Raji (cell line): Measurements from ENCODE around the gene SLC9C2.

ENCODE experiments used
- POLR2A ChIP-seq: IDR thresholded peaks from 2 replicates; pipeline ENCODE4 v1.6.1; 2011; ENCODE audit warnings: low read depth, low read length, control low read depth; ENCODE audit not compliant: insufficient read depth

SLC9C2 gene

DNA sequence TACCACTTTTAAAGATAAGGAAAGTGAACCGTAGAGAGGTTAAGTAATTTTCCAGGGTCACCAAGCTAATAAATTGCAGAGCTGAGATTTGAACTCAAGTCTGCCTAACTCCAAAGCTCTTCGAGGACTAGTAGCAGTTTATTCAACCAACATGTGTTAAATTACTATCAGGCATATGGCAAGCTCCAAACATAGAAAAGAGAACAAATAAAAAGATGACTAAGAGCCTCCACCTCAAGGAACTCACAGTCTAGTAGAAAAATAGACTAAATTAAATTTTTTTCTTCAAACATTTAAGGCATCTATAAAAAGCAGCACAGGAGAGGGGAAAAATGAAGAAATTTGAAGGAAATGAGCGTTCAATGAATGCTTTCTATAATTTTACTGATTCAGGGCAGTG lies 22.2 kb downstream of the SLC9C2 start:
- no peak for TF ChIP-seq POLR2A

DNA sequence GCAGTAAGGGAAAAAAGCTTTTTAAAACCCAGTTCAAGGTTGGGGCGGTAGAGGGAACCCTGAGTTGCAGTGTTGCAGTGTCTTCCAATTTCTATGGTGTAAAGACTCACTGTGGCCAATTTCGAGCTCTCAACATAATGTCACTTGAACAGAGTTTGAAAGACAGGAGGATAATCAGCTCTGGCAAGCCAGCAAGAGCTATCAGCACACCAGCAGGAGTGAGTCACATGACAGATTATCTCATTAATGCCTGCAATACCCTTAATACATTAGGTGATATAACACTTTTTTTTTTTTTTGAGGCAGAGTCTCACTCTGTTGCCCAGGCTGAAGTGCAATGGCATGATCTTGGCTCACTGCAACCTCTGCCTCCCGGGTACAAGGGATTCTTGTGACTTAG lies 22.8 kb downstream of the SLC9C2 start:
- TF ChIP-seq POLR2A: no peak

DNA sequence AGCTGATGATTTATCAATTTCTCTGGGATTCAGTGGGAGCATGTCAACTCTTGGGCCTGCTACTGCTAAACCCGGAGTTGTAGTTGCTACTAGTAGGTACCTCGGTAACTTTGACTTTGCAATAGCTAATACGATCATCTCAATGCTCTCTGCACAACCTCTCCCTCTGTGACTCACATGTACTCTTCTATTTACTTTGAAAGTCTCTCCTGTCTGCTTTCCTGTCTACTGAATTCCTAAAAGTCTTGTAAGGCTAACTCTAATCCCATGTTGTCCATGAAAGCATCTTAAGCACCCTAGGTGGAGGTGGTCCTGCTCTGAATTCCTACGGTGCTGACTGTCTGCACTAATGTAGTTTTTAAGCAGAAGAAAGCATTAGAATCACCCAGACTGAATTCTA lies 29.3 kb downstream of the SLC9C2 start:
- no peak for TF ChIP-seq POLR2A

GRCh38 chr1:173572201-173572873 lies 30.5 kb downstream of the SLC9C2 start:
- no peak for TF ChIP-seq POLR2A

DNA sequence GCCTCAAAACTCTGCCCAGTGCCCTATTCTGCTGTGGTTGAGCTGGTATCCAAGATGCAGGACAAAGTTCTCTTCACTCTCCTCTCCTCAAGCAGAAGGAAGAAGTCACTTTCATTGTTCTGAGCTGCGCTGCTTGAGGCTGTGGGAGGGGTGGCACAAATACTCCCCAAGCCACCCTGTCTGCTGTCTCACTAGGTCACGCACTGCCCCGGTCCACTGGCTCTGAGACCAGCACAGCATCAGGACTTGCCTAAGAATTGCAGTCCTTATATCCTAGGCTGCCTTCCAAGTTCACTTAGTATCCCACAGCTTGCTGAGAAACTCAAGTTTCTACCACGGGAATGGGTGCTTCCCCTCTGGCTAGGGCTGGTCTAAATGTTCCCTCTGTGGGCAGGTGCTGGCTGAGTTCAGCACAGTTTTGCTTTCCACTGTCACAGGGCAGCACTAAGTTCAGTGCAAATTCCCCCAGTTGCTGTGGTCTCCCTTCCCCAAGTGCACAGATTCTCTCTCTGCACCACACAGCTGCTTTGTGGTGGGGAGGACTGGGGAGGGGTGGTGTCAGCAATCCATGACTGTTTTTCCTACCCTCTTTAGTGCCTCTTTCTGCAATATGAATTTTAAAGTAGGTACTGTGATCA lies 32.4 kb downstream of the SLC9C2 start:
- TF ChIP-seq POLR2A: no peak

GRCh38 chr1:173568483-173568882 lies 34.4 kb downstream of the SLC9C2 start:
- TF ChIP-seq POLR2A: no peak

DNA sequence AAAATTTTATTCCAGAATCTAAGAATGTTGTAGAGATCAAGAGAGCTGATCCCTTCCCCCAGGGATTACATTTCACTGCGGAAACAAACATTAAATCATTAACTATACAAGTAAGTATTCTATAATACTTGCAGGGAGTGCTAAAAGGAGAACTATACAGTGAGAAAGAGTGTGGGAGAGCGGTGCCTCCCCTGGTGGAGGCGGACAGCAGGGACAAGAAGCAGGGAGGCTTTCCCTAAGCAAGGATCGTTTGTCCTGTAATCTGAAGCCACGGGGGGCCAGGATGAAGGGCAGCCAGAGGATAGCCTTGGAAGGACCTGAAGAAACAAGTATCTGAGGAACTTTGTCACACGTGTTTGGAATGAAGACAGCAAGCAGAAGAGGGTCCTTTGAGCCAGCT lies 40.1 kb downstream of the SLC9C2 start:
- no peak for TF ChIP-seq POLR2A

GRCh38 chr1:173561263-173561662 lies 41.6 kb downstream of the SLC9C2 start:
- no peak for TF ChIP-seq POLR2A

- TF ChIP-seq POLR2A: no peak
Measured at GRCh38 chr1:173560285-173560880, 42.5 kb downstream of the SLC9C2 start.

- no peak for TF ChIP-seq POLR2A
Measured at GRCh38 chr1:173555651-173556305, 47.1 kb downstream of the SLC9C2 start.

DNA sequence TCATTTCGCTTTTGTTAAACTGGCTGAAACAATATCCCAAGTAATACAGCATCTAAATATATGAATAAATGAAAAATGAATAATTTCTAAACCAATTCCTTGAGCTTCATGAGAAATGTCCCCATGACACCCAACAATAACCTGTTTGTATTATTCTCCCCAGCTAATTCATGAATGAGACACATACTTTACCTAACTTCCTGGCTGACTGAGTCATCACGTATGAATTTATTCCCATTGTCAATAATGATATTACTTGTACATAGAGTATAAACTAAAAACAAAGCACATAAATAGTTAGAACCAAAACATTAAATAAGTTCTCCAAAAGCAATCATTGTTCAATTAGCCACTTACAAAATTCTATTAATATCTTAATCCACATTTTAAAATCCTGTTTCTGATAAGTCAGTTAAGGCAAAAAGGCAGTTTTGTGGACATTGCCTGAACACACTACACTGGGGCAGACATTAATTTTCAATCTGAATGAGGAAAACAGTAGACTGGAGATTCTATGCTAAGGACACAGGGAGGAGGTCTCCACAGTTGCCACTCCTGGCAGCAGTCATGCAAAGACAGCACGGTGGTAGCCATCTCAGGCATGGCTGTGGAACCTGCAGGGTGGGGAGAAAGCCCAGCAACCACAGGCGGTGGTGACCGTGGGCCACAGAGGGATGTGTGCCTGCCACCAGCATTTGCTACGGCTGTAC lies 48.2 kb downstream of the SLC9C2 start:
- TF ChIP-seq POLR2A: no peak

DNA sequence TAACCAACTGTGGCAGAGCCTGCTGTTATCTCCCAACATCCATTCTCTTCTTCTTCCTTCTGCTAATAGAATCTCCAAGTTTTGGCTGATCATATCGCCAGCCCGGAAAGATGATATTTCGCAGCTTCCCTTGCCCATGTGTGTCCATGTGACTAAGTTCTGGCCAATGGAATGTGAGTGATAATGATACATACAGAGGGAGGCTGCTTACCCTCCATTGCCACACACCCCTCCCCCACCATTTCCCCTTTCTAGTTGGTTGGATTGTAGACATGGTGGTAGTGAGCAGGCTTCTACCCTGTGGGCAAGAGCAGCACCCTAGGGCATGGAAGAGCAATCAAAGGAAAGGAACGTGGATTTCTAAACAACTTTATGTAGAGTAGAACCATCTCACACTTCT lies 48.8 kb downstream of the SLC9C2 start:
- TF ChIP-seq POLR2A: no peak

- TF ChIP-seq POLR2A: no peak
Measured at GRCh38 chr1:173553312-173553711, 49.6 kb downstream of the SLC9C2 start.

GRCh38 chr1:173551699-173552098 lies 51.2 kb downstream of the SLC9C2 start:
- no peak for TF ChIP-seq POLR2A

DNA sequence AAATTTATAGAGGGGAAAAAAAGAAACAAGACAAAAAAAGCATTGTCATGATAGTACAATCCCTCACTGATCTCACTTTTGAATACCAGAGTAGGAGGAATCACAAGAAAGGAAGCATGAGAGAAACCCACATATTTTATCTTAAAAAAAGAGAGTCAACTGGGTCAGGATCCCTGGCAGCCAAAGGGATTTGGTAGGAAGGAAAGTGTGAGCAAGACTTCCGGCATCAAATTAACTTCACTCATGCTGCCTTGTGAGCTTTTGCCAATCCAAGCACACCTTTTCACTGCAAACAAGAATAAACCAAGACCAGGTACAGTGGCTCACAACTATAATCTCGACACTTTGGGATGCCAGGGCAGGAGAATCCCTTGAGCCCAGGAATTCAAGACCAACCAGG lies 53.1 kb downstream of the SLC9C2 start:
- TF ChIP-seq POLR2A: no peak
